ENCODE data around the gene FBXW12.

DNA sequence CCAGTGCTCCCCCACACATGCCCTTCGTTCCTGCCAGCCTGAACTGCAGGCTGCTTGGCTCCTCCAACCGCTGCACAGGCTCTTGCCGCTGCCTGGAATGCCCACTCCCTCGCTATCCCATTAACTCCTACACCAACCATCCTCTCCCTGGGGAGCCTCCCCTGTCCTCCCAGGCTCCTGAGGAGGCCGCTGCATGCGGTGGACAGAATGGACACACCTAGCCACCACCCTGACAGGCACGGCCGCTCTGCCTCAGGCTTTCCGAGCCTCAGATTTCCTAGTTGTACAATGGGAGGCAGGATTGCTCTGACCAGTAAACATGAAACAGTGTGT is 55.6 kb downstream of the FBXW12 start:
- no peak for TF ChIP-seq TARDBP (IDR thresholded peaks at IDR 0.05)
- no peak for TF ChIP-seq SP1 (IDR thresholded peaks at IDR 0.05)
- TF ChIP-seq ZNF384 (IDR thresholded peaks at IDR 0.05), result no peak
- TF ChIP-seq, protein P1, sequence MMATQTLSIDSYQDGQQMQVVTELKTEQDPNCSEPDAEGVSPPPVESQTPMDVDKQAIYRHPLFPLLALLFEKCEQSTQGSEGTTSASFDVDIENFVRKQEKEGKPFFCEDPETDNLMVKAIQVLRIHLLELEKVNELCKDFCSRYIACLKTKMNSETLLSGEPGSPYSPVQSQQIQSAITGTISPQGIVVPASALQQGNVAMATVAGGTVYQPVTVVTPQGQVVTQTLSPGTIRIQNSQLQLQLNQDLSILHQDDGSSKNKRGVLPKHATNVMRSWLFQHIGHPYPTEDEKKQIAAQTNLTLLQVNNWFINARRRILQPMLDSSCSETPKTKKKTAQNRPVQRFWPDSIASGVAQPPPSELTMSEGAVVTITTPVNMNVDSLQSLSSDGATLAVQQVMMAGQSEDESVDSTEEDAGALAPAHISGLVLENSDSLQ (IDR thresholded peaks at IDR 0.05), result no peak
- no peak for TF ChIP-seq FOXM1 (IDR thresholded peaks at IDR 0.05; ENCODE audit: borderline replicate concordance)
- no peak for TF ChIP-seq ELF4 (IDR thresholded peaks at IDR 0.05)
- TF ChIP-seq FOXK2 (IDR thresholded peaks at IDR 0.05), result no peak
- no peak for TF ChIP-seq HDGF (IDR thresholded peaks at IDR 0.05; ENCODE audit: borderline replicate concordance)
- TF ChIP-seq SUZ12 (IDR thresholded peaks at IDR 0.05), result no peak
- TF ChIP-seq CTBP1 (IDR thresholded peaks at IDR 0.05; ENCODE audit: borderline replicate concordance), result no peak
- no peak for TF ChIP-seq NFRKB (IDR thresholded peaks at IDR 0.05)
- TF ChIP-seq FOXA1 (IDR thresholded peaks at IDR 0.05), result no peak
- no peak for TF ChIP-seq ARNT (IDR thresholded peaks at IDR 0.05)
- TF ChIP-seq LEF1 (IDR thresholded peaks at IDR 0.05; ENCODE audit: borderline replicate concordance), result no peak

Data from HEK293T (cell line).